HG02852 (cell line): ENCODE results near the gene JMJD8.
A peak's percentile ranks its signal among the peaks of the same experiment; 100 is the strongest.

Experiments used
- ATAC-seq: cut with Tn5 transposase; IDR thresholded peaks from one replicate; pipeline ENCODE4 v1.9.1; 2021; ENCODE audit warnings: mild to moderate bottlenecking, moderate library complexity; ENCODE audit not compliant: unreplicated experiment

JMJD8 gene

DNA sequence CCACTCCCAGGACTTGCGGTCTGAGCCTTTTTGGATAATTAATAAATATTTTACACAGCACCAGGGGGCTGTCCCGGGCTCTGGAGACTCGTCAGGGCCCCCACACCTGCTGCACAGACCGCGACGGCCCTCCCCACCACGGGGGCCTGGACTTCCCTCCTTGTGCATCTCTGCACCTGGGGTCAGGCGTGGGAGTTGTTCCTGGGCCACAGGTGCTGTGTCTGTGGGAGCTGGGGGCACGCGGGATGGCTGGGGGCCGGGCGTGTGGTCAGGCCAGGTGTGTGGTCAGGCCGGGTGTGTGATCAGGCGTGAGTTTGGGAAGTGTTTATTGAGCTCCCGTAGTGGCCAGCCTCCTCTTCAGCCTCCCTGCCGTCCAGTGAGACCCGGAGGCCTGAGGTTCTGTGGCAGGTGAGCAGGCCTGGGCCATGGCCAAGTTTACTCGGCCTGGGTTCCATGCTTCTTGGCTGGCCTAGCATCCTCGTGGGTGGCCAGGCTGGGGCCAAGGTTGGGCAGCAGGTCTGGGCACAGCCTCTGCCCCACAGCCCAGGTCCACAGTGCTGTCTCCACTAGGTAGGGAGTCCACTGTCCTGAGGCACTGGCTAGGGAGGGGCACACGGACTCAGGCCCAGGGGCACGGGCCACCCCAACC is 5.8 kb downstream of the JMJD8 start:
- ATAC-seq, result no peak

DNA sequence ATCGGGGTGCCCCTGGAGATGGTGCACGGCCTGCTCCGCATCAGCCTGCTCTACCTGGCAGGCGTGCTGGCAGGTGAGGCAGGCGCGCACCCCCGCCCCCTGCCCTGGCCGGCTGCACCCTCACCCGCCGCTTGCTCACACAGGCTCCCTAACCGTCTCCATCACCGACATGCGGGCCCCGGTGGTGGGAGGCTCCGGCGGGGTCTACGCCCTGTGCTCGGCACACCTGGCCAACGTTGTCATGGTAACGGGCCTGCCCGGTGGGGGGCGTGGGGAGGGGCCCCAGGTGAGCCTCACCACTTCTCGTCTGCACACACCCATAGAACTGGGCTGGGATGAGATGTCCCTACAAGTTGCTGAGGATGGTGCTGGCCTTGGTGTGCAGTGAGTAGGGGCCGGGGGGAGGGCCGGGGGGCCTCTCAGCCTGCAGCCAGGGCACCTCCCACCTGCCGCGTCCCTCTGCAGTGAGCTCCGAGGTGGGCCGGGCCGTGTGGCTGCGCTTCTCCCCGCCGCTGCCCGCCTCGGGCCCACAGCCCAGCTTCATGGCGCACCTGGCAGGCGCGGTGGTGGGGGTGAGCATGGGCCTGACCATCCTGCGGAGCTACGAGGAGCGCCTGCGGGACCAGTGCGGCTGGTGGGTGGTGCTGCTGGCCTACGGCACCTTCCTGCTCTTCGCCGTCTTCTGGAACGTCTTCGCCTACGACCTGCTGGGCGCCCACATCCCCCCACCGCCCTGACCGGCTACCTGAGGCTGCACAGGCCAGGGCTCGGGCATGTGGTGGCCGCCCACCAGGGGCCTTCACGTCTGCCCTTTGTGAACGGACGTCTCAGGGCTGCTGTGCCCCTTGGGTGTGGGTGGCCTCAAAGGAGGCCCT is 6.6 kb downstream of the JMJD8 start:
- ATAC-seq, result no peak

DNA sequence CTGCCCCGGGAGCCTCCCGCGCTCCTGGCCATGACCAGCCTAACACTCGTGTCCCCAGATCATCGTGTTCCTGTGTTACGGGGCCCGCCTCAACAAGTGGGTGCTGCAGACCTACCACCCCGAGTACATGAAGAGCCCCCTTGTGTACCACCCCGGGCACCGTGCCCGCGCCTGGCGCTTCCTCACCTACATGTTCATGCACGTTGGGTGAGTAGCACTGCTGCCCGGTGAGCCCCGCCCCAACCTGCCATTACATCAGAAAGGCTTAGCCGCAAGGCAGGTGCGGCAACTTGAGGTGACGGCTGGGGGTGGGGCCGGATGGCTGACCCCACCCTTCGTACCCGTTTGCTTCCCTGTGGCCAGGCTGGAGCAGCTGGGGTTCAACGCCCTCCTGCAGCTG is 7.2 kb downstream of the JMJD8 start:
- no peak for ATAC-seq

DNA sequence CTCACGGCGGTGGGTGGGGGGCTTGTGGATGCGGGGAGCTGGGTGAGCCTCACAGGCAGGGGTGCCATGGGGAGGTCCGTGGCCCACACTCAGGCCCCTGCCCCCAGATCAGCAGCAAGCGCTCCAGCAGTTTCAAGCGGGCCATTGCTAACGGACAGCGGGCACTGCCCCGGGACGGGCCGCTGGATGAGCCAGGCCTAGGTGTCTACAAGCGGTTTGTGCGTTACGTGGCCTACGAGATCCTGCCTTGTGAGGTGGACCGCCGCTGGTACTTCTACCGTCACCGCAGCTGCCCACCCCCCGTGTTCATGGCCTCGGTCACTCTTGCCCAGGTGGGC is 7.6 kb downstream of the JMJD8 start:
- ATAC-seq, result no peak

DNA sequence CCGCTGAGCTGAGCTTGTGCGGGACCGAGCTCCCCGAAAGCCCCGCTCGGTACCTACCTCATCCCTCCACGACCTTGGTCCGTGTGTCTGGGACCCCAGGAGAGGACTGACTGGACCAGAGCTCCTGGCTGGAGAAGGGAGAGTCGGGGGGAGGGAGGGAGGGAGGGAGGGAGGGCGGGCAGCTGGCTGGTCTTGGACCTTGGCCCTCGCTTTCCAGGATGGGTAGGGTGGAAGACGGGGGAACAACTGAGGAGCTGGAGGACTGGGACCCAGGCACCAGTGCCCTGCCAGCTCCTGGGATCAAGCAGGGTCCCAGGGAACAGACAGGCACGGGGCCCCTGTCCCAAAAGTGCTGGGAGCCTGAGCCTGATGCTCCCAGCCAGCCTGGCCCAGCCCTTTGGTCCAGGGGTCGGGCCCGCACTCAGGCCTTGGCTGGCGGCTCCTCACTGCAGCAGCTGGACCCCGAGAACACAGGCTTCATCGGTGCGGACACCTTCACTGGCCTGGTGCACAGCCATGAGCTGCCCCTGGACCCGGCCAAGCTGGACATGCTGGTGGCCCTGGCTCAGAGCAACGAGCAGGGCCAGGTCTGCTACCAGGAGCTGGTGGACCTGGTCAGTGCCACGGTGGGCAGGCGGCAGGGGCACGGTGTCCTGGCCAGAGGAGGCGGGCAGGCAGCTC is 8.1 kb downstream of the JMJD8 start:
- ATAC-seq, result no peak

DNA sequence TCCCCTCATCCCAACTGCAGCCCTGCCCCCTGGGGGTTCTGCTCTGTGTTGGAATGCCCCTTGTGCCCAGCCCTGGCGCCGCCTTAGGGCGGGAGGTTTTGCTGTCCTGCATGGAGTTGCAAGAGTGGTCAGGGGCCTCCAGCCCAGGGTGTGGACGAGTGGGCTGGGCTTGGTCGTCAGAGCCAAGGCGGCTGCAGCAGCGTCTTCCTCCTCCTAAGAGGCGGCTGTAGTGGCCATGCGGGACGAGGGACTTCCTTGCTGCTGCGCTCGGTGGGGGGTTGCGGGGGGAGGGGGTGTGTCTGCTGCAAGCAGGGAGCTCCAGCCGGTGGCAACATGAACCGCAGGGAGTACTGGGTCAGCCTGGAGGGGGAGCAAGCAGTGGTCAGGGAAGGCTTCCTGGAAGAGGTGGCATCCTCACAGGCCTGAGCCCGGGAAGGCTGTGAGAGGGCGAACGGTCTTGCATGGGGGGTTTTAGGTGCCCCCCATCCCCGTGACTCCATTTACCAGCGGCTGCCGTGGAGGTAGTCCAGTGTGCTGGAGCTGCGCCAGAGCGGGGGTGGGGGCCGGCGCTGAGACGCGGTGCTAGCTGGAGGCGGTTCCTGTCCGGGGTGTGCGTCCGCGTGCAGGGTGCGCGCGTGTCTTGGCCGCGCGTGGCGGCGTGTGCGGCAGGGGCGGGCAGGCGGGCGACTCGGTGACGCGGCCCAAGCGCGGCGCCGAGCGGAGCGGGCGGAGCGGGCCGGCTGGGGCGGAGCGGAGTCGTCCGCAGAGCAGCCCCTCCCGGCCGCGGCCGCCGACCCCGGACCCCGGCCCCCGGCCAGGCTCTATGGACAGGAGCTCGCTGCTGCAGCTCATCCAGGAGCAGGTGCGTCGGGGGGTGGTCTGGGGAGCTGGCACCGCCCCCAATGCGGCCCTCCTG is 8.9 kb downstream of the JMJD8 start, which contains the start of gene RHBDL1:
TSS of gene RHBDL1 (plus strand) at position 704 of the 916 bp plus-strand sequence. CDS start at position 824, 120 bp downstream.
- no peak for ATAC-seq

DNA sequence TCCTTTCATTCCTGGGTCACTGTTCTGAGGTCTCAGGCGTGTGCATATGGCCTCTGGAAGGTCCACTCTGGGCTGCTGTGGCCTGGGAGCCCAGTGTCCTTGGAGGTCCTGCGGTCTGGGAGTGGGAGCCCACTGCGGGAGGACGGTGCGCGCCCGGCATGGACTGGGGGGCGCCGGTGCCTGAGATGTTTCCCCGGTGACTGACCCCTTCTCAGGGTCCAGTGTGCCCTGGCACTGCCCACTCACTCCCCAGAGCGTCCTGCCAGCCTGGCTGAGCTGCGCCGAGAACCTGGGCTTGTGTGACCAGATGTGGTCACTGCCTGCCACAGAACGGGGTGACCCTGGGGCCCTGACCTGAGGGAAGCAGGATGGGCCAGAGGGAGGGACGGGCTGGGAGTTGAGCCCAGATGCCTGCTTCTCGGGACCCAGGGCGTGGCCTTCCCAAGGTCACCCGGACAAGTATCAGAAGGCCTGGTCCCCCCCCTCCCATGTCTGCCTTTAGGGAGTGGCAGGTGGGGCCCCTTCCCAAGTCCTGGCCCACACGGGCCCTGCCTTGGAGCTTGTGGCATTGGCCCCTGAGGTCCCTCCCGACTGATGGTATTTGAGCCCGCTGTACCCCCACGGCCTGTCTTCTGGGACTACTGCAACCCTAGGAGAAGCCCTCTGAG is 9.8 kb downstream of the JMJD8 start:
- no peak for ATAC-seq

DNA sequence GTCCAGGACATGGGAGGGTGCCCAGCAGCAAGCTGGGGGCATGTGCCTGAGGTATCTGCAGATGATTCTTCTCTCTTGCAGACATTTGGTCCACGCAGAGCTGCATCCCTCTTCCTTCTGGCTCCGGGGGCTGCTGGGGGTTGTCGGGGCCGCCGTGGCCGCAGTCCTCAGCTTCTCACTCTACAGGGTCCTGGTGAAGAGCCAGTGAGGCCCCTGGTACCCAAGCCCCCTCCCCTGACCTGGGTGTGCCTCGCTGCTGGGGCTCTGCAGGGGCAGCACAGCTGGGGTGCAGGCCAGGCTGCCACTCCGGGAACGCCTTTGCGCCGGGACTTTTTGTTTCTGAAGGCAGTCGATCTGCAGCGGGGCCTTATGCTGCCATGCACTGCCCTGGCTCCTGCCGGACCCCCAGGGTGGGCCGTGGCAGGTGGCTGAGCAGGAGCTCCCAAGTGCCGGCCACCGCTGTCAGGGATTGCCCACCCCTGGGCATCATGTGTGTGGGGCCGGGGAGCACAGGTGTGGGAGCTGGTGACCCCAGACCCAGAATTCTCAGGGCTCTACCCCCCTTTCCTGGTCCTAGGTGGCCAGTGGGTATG is 10.6 kb downstream of the JMJD8 start:
- ATAC-seq, result no peak

DNA sequence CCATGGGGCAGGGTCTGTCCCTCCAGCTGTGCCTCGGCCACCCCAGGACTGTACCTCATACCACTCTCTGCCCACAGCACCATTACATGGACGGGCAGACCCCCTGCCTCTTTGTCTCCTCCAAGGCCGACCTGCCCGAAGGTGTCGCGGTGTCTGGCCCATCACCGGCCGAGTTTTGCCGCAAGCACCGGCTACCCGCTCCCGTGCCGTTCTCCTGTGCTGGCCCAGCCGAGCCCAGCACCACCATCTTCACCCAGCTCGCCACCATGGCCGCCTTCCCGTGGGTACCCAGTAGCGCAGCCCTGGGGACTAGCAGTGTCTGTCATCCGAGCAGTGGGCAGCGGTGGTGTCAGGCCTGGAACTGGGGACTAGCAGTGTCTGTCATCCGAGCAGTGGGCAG is 11.3 kb downstream of the JMJD8 start:
- ATAC-seq, result no peak

DNA sequence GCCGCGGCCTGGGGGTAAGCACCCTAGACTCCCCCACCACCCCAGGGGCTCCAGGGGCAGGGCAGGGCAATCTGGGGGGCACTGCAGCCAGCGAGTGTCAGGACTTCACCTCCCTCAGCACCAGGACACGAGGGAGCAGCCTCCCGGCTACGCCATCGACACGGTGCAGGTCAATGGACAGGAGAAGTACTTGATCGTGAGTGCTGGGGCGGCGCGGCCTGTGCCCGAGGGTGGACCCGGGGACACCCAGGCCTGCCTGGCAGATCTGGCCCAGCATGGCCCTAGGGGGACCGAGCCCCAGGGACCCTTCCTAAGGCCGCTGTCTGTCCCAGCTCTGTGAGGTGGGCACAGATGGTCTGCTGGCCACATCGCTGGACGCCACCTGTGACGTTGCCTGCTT is 11.8 kb downstream of the JMJD8 start:
- no peak for ATAC-seq

DNA sequence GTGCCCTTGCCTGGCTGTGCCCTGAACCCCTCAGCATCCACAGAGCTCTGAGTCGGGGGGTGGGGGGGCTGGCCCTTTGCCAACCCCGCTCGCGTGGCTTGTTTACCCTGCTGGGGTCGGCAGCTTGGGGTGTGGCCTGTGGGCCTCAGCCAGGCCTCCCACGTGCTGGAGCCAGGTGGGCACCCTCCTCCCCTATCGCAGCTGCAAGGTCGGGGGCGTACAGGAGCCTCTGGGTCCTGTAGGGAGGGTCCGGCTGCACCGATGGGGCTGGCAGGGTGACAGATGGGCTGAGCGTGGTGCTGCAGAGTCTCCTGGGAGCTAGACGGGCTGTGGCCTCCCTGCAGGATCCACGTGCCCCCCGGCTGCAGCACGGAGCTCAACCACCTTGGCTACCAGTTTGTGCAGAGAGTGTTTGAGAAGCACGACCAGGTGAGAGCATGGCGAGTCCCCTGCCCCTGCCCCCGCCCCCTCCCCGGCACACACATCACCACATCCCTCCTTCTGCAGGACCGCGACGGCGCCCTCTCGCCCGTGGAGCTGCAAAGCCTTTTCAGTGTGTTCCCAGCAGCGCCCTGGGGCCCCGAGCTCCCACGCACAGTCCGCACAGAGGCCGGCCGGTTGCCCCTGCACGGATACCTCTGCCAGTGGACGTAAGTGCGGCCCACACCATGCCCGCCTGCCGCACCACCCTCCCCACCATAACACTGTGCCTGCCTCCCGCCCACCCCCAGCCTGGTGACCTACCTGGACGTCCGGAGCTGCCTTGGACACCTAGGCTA is 12.6 kb downstream of the JMJD8 start:
- ATAC-seq, result no peak

DNA sequence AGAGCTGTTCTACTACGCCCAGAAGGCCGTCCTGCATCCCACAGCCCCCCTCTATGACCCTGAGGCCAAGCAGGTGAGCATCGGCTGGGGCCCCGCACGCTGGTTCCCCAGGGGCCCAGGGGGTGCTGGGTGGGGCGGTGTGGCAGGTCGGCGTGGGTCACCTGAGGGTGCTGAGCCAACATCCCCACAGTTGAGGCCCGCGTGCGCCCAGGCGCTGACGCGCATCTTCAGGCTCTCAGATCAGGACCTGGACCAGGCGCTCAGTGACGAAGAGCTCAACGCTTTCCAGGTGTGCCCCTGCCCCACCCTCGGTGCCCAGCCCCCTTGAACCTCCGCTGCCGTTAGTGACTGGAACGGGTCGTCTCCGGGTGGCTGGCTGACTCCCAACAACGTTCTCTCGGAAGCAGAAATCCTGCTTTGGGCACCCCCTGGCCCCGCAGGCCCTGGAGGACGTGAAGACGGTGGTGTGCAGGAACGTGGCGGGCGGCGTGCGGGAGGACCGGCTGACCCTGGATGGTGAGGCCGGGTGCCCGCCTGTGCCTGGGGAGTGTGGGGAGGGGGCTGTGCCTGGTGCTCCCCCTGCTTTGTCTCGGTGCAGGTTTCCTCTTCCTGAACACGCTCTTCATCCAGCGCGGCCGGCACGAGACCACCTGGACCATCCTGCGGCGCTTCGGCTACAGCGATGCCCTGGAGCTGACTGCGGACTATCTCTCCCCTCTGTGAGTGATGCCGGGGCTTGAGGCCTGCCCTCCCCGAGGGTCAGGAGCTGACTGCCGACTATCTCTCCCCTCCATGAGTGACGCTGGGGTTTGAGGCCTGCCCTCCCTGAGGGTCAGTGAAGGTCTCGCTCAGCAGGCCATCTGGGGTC is 13.4 kb downstream of the JMJD8 start:
- no peak for ATAC-seq

DNA sequence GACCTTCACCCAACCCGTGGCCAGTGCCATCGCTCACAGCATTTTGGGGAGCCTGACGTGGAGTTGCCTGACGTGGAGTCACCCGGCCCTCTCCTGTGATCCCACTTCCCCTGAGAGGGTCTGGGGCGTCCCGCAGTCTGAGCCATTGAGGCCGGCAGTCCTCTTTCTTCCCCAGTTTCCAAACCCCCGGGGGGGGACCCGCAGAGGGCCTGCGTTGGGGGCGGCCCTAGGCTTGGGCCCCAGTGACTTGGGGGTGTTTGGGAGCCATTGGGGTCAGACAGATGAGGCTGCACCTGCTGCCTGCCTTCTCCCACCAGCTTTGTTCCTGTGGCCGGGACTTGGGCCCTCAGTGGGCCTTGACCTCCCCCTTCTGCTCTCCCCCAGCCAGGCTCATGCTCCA is 14.5 kb downstream of the JMJD8 start:
- ATAC-seq, result no peak

DNA sequence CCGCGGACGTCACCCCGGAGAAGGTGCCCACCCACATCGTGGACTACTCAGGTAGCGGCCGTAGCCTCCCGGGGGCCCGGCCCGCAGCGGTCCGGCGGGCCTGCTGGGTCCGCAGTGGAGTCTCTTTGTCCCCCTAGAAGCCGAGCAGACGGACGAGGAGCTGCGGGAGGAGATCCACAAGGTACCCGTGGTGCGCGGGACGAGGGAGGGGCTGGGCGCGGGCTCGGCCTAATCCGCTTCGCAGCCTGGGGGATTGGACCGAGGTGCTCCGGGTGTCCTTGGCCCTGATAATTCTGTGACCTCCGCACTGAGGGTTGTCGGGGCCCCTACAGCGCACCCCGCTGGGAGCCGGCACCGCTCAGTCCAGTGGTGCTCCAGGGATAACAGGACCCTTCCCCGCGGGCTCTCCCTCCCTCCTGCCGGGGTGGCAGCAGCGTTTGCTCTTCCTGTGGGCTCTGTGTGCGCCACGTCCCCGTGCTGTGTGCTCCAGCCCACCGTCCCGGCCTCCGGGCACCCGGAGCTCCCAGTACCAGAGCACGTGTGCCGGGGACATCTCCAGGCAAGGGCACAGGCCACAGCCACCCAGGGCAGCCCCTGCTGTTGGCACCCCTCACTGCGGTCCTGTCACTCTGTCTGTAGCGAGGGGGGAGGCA is 15.5 kb downstream of the JMJD8 start:
- peak; percentile 10 for ATAC-seq

DNA sequence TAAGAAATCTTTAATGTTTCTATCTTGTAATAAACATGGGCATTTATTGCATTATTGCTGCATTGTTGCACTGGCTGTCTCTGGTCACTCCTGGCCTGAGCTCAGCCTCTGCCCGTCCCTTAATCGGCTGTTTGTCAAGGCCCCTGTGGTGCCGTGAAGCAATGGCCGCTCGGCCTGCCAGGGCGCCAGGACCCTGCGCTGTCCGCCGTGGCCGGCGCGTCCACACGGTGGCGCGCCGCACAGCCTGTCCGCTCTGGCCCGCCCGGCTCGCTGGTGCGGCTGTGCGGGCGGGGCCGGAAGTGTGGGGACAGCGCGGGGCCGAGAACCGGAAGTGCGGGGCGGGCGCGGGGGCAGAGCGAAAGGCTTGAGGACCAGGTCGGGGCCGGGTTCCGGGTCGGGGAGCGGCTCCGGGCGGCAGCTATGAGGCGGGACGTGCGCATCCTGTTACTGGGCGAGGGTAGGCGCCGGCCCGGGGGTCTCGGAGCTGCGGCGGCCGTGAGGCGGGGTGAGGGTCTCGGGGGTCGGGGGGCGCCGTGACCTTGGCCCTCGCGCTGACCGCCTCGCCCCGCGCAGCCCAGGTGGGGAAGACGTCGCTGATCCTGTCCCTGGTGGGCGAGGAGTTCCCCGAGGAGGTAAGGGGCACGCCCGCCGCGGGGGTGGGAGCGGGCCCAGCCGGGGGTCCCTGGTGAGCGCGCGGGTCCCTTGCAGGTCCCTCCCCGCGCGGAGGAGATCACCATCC is 16.2 kb downstream of the JMJD8 start, which contains the start of gene RHOT2:
TSS of gene RHOT2 (plus strand) at position 353 of the 739 bp plus-strand sequence. CDS start at position 421, 68 bp downstream.
- ATAC-seq, result peak; percentile 80

DNA sequence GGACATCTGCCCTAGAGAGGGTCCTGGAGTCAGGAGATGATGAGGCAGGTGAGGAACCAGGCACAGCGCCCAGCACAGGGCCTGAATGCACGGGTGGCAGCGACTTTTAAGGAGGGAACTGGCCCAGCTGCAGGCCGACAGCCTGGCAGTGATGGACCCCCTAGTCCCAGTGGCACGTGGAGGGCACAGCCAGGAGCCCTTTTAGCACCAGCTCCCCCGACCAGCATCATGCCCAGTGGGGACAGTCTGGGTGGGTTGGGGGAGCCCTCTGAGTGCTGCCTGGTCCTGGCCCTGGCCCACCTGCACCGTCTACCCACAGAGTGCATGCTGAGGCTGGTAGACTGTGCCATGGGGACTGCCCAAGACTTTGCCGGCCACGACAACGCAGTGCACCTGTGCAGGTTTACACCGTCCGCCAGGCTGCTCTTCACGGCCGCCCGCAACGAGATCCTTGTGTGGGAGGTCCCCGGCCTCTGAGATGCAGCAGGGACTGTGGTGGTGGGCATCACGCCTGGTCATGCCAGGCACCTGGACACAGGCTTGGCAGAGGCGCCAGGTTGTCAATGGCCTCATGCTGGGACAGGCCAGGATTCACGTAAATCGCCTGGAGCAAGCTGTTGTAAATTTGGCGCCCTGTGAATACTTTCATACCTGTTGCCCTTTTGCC is 16.9 kb downstream of the JMJD8 start:
- ATAC-seq, result no peak
